HepG2 (cell line): Measurements from ENCODE around the gene SMG7. TPM values are rescaled to one million over a fixed set of nuclear protein-coding genes. Genes with fewer than 3 reads are reported as not detected.

Source experiments
- CTCF ChIP-seq: sonication (generic); formaldehyde crosslinking; IDR thresholded peaks from 2 replicates; pipeline ENCODE4 v1.5.0; 2020; ENCODE audit warnings: mild to moderate bottlenecking, missing genetic modification reagents, moderate library complexity
- HNF4A ChIP-seq: sonication (generic); formaldehyde crosslinking; IDR thresholded peaks from 2 replicates; pipeline ENCODE4 v1.4.0; 2020; ENCODE audit warnings: missing genetic modification reagents
- NCOR1 ChIP-seq: fragments of 200-600 bp; sonication (generic); IDR thresholded peaks from 2 replicates; pipeline ENCODE4 v1.7.0; 2017; ENCODE audit warnings: antibody characterized with exemption, low read length, borderline replicate concordance
- PRMT3 ChIP-seq: sonication (generic); formaldehyde crosslinking; IDR thresholded peaks from 2 replicates; pipeline ENCODE4 v1.8.1; 2022; ENCODE audit warnings: low read depth, mild to moderate bottlenecking, moderate library complexity, missing genetic modification reagents, borderline replicate concordance
- SIX4 ChIP-seq: sonication (generic); formaldehyde crosslinking; IDR thresholded peaks from 2 replicates; pipeline ENCODE4 v1.4.0; 2020; ENCODE audit warnings: missing genetic modification reagents
- SMAD1 ChIP-seq: sonication (generic); formaldehyde crosslinking; IDR thresholded peaks from 2 replicates; pipeline ENCODE4 v1.4.0; 2020; ENCODE audit warnings: missing genetic modification reagents, low read depth, mild to moderate bottlenecking, borderline replicate concordance
- ZNF225 ChIP-seq: sonication (generic); formaldehyde crosslinking; IDR thresholded peaks from 2 replicates; pipeline ENCODE4 v1.4.0; 2020; ENCODE audit warnings: mild to moderate bottlenecking, missing genetic modification reagents
- ZNF256 ChIP-seq: sonication (generic); formaldehyde crosslinking; conservative IDR thresholded peaks from 2 replicates; pipeline ENCODE4 v1.4.0; 2020; ENCODE audit warnings: missing genetic modification reagents
- ZNF644 ChIP-seq: IDR thresholded peaks from 2 replicates; pipeline ENCODE4 v1.6.1; 2016; ENCODE audit warnings: low read depth
- ZNF710 ChIP-seq: sonication (generic); formaldehyde crosslinking; IDR thresholded peaks from 2 replicates; pipeline ENCODE4 v1.5.0; 2020; ENCODE audit warnings: mild to moderate bottlenecking, missing genetic modification reagents, borderline replicate concordance
- polyA plus RNA-seq, 8 experiments: library from polyadenylated mRNA; depleted of rRNA in 3 of 8; stranded (reverse) in 7 of 8; unstranded in 1 of 8; fragments of >200 nt; fragmentation: Illumina TruSeq in 4 of 8; extraction: Trizol in 4 of 8; gene quantifications; 2 replicates each; pipeline versions ENCODE4 v1.2.1 to v1.2.3, GENCODE V29; 2011 to 2016; ENCODE audit warnings: low read depth in 4 of 8, missing spikeins in 1 of 8, mixed read lengths in 1 of 8; ENCODE audit not compliant: insufficient read depth in 1 of 8
- total RNA-seq, 5 experiments: library from RNA; depleted of rRNA; stranded (reverse); fragments of >200 nt; fragmentation: Illumina TruSeq; extraction: Trizol; gene quantifications; 2 replicates each; pipeline ENCODE4 v1.2.3, GENCODE V29; 2016; ENCODE audit warnings: low read depth in 1 of 5
- TF ChIP-seq, protein P1 (sequence below): sonication (generic); formaldehyde crosslinking; IDR thresholded peaks from 2 replicates; pipeline ENCODE4 v1.5.1; 2020; ENCODE audit warnings: mild to moderate bottlenecking, missing genetic modification reagents
- TF ChIP-seq, protein P2 (sequence below): sonication (generic); formaldehyde crosslinking; IDR thresholded peaks from 2 replicates; pipeline ENCODE4 v1.4.0; 2020; ENCODE audit warnings: missing genetic modification reagents

The SMG7 gene
- total and polyA plus RNA-seq, 2 of the 13 experiments (the other 11 are each of a cell fraction or from before 2014, with no cell fraction given) = 14.9 to 27.9 TPM

DNA sequence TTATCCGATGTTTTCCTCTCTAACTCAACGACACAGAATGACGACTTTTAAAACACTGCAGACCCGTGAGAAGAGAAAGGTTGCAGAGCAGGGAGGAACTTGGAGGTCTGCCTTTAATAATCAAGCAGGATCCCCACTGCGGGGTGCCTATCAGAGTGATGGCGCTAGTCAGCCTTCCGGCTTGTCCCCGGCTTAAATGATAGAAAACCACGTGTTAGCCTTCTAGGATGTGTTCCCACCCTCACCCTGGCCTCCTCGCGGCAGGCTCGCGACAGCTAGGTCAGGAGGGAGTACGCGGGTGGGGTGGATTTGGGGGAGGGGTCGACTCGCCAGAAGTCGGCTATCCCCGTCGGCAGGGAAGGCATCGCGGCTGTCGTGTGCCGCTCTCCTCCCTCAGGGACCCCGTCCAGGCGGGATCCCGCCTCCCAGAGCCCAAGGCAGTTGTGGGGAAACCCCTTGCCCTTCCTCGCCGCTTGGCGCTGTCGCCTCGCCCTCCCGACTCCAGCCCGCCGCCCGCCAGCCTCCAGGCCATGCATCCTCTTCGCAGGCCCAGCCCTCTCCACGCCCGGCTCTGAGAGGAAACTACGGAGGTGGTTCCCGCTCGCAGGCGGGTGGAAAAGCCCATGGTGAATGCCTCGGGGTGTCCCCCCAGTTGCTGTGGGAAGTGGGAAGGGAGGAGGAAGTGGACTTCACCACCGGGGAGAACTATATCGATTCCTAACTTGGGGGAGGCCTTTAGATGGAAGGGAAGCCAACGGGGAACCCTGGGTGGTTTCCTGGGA lies 1.1 kb upstream of the SMG7 start (continued):
- TF ChIP-seq HNF4A (CRISPR knock-in tag) = 0 out of 2 replicates have a peak, but pooled peaks have one; percentile 0
- TF ChIP-seq ZNF710 = no peak; the same call in 1 of the 2 replicates
- TF ChIP-seq ZNF256 (CRISPR knock-in tag) = no peak
- peak; percentile 17; the same call in 1 of the 2 replicates for TF ChIP-seq CTCF
- TF ChIP-seq, protein P1, sequence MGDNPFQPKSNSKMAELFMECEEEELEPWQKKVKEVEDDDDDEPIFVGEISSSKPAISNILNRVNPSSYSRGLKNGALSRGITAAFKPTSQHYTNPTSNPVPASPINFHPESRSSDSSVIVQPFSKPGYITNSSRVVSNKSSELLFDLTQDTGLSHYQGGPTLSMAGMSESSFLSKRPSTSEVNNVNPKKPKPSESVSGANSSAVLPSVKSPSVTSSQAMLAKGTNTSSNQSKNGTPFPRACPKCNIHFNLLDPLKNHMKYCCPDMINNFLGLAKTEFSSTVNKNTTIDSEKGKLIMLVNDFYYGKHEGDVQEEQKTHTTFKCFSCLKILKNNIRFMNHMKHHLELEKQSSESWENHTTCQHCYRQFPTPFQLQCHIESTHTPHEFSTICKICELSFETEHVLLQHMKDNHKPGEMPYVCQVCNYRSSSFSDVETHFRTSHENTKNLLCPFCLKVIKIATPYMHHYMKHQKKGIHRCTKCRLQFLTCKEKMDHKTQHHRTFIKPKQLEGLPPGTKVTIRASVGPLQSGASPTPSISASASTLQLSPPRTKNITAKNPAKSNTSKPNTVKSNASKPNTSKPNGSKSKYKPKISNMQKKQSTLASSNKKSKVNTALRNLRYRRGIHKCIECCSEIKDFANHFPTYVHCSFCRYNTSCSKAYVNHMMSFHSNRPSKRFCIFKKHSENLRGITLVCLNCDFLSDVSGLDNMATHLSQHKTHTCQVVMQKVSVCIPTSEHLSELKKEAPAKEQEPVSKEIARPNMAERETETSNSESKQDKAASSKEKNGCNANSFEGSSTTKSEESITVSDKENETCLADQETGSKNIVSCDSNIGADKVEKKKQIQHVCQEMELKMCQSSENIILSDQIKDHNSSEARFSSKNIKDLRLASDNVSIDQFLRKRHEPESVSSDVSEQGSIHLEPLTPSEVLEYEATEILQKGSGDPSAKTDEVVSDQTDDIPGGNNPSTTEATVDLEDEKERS (CRISPR knock-in tag) = peak; percentile 58; the same call in 1 of the 2 replicates
- TF ChIP-seq PRMT3 (CRISPR knock-in tag) = 0 out of 2 replicates have a peak, but pooled peaks have one; percentile 38
- no peak for TF ChIP-seq ZNF644 (CRISPR knock-in tag)
- no peak for TF ChIP-seq SMAD1 (CRISPR knock-in tag)
- no peak for TF ChIP-seq SIX4 (CRISPR knock-in tag)
- TF ChIP-seq ZNF225 (CRISPR knock-in tag) = no peak; the same call in 1 of the 2 replicates
- TF ChIP-seq, protein P2, sequence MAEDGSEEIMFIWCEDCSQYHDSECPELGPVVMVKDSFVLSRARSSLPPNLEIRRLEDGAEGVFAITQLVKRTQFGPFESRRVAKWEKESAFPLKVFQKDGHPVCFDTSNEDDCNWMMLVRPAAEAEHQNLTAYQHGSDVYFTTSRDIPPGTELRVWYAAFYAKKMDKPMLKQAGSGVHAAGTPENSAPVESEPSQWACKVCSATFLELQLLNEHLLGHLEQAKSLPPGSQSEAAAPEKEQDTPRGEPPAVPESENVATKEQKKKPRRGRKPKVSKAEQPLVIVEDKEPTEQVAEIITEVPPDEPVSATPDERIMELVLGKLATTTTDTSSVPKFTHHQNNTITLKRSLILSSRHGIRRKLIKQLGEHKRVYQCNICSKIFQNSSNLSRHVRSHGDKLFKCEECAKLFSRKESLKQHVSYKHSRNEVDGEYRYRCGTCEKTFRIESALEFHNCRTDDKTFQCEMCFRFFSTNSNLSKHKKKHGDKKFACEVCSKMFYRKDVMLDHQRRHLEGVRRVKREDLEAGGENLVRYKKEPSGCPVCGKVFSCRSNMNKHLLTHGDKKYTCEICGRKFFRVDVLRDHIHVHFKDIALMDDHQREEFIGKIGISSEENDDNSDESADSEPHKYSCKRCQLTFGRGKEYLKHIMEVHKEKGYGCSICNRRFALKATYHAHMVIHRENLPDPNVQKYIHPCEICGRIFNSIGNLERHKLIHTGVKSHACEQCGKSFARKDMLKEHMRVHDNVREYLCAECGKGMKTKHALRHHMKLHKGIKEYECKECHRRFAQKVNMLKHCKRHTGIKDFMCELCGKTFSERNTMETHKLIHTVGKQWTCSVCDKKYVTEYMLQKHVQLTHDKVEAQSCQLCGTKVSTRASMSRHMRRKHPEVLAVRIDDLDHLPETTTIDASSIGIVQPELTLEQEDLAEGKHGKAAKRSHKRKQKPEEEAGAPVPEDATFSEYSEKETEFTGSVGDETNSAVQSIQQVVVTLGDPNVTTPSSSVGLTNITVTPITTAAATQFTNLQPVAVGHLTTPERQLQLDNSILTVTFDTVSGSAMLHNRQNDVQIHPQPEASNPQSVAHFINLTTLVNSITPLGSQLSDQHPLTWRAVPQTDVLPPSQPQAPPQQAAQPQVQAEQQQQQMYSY (CRISPR knock-in tag) = no peak
- TF ChIP-seq NCOR1 = no peak
